ENCODE data around the gene NEDD9. TPM values are rescaled to one million over a fixed set of nuclear protein-coding genes. Genes with fewer than 3 reads are reported as not detected.

The NEDD9 gene
- total and polyA plus RNA-seq, 2 of the 13 experiments (the other 11 are each of a cell fraction or from before 2014, with no cell fraction given), result 27.1 to 389 TPM

DNA sequence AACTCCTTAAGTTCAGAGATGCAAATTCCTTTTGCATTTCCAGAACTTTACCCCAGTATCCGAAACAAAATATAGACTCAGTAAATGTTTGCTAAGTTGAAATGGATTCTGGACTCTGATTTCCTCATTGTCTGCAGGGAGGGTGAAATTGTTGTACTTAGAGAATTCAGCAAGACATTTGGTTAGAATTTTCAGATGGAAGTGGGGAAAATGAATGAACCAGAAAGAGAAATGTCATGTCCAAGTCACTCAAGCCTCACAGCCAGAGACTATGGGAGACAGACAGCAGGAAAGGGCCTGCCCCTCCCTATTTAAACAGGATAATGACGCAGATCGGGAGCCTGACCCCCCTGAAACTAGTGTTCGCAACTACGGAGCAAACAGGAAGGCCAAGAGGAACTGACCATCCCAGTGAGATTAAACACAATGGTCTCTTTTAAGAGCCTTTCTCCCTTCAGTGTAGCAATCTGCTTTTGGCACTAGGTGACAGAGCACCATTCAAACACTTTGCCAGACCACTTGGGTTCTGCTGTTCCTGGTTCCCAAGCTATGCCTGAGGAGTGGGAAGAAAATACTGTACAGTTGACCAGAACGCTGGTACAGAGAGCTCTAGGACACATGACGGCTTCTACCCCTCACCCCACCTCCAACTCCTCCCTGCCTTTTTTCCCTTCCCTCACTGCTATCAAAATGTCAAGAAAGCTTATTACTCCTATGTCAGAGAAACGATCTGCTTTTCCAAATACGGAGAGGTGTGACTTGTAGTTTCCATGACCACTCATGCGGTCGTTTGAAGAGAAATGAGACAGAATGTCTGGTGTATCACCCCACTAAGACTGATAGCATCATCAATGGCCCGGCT, 13.7 kb downstream of the NEDD9 start (continued):
- TF ChIP-seq, protein P1, sequence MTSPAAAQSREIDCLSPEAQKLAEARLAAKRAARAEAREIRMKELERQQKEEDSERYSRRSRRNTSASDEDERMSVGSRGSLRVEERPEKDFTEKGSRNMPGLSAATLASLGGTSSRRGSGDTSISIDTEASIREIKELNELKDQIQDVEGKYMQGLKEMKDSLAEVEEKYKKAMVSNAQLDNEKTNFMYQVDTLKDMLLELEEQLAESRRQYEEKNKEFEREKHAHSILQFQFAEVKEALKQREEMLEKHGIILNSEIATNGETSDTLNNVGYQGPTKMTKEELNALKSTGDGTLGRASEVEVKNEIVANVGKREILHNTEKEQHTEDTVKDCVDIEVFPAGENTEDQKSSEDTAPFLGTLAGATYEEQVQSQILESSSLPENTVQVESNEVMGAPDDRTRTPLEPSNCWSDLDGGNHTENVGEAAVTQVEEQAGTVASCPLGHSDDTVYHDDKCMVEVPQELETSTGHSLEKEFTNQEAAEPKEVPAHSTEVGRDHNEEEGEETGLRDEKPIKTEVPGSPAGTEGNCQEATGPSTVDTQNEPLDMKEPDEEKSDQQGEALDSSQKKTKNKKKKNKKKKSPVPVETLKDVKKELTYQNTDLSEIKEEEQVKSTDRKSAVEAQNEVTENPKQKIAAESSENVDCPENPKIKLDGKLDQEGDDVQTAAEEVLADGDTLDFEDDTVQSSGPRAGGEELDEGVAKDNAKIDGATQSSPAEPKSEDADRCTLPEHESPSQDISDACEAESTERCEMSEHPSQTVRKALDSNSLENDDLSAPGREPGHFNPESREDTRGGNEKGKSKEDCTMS (CRISPR knock-in tag; conservative IDR thresholded peaks at IDR 0.05), result 0 out of 2 replicates have a peak, but pooled peaks have one; percentile 67
- TF ChIP-seq HMGA1 (CRISPR knock-in tag; conservative IDR thresholded peaks at IDR 0.05) (no peak), KDM2A (CRISPR knock-in tag; IDR thresholded peaks at IDR 0.05; ENCODE audit: borderline replicate concordance, low read depth) (peak; percentile 74), TSC22D2 (CRISPR knock-in tag; IDR thresholded peaks at IDR 0.05; ENCODE audit: borderline replicate concordance) (no peak), MAZ (IDR thresholded peaks at IDR 0.05; ENCODE audit: borderline replicate concordance, low read depth, low read length) (peak; percentile 37; the same call in 1 of the 2 replicates), MAZ (CRISPR knock-in tag; IDR thresholded peaks at IDR 0.05; ENCODE audit: low read depth) (peak; percentile 24; the same call in 1 of the 2 replicates), TP53 (CRISPR knock-in tag; conservative IDR thresholded peaks at IDR 0.05) (no peak), ZFP36 (IDR thresholded peaks at IDR 0.05; ENCODE audit: borderline replicate concordance, low read depth, low read length, partially characterized antibody) (no peak), ISX (CRISPR knock-in tag; conservative IDR thresholded peaks at IDR 0.05) (no peak), ZNF160 (CRISPR knock-in tag; IDR thresholded peaks at IDR 0.05) (peak; percentile 41; the same call in 1 of the 2 replicates), TOE1 (CRISPR knock-in tag; IDR thresholded peaks at IDR 0.05) (no peak), IRX3 (CRISPR knock-in tag; IDR thresholded peaks at IDR 0.05; ENCODE audit: borderline replicate concordance, low read depth) (peak; percentile 39; the same call in 1 of the 2 replicates), ZNF34 (CRISPR knock-in tag; IDR thresholded peaks at IDR 0.05; ENCODE audit: borderline replicate concordance) (no peak), ELF1 (CRISPR knock-in tag; IDR thresholded peaks at IDR 0.05) (peak; percentile 73), ZNF570 (CRISPR knock-in tag; IDR thresholded peaks at IDR 0.05; ENCODE audit: borderline replicate concordance) (no peak), GLI4 (CRISPR knock-in tag; IDR thresholded peaks at IDR 0.05; ENCODE audit: borderline replicate concordance) (no peak), SALL1 (CRISPR knock-in tag; IDR thresholded peaks at IDR 0.05) (peak; percentile 94), HNRNPLL (IDR thresholded peaks at IDR 0.05; ENCODE audit: low read depth, low read length, poor library complexity, severe bottlenecking) (no peak)
- TF ChIP-seq, protein P2, sequence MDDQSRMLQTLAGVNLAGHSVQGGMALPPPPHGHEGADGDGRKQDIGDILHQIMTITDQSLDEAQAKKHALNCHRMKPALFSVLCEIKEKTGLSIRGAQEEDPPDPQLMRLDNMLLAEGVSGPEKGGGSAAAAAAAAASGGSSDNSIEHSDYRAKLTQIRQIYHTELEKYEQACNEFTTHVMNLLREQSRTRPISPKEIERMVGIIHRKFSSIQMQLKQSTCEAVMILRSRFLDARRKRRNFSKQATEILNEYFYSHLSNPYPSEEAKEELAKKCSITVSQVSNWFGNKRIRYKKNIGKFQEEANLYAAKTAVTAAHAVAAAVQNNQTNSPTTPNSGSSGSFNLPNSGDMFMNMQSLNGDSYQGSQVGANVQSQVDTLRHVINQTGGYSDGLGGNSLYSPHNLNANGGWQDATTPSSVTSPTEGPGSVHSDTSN (CRISPR knock-in tag; IDR thresholded peaks at IDR 0.05; ENCODE audit: borderline replicate concordance), result no peak
- TF ChIP-seq, protein P3, sequence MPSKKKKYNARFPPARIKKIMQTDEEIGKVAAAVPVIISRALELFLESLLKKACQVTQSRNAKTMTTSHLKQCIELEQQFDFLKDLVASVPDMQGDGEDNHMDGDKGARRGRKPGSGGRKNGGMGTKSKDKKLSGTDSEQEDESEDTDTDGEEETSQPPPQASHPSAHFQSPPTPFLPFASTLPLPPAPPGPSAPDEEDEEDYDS (CRISPR knock-in tag; IDR thresholded peaks at IDR 0.05), result peak; percentile 83
- TF ChIP-seq, protein P4, sequence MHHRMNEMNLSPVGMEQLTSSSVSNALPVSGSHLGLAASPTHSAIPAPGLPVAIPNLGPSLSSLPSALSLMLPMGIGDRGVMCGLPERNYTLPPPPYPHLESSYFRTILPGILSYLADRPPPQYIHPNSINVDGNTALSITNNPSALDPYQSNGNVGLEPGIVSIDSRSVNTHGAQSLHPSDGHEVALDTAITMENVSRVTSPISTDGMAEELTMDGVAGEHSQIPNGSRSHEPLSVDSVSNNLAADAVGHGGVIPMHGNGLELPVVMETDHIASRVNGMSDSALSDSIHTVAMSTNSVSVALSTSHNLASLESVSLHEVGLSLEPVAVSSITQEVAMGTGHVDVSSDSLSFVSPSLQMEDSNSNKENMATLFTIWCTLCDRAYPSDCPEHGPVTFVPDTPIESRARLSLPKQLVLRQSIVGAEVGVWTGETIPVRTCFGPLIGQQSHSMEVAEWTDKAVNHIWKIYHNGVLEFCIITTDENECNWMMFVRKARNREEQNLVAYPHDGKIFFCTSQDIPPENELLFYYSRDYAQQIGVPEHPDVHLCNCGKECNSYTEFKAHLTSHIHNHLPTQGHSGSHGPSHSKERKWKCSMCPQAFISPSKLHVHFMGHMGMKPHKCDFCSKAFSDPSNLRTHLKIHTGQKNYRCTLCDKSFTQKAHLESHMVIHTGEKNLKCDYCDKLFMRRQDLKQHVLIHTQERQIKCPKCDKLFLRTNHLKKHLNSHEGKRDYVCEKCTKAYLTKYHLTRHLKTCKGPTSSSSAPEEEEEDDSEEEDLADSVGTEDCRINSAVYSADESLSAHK (CRISPR knock-in tag; IDR thresholded peaks at IDR 0.05; ENCODE audit: borderline replicate concordance), result no peak

Measured in HepG2 (cell line).